GM12878 (cell line): ENCODE data around the gene SNAP47. TPM values are rescaled to one million over a fixed set of nuclear protein-coding genes. Genes with fewer than 3 reads are reported as not detected.
A peak's percentile ranks its signal among the peaks of the same experiment; 100 is the strongest.

ENCODE experiments used
- ASH2L ChIP-seq: fragments of 300-600, 200-600 bp; sonication (generic); IDR thresholded peaks from 2 replicates; pipeline ENCODE4 v1.6.1; 2017; ENCODE audit warnings: low read depth, mild to moderate bottlenecking, borderline replicate concordance
- ATF3 ChIP-seq: IDR thresholded peaks from 2 replicates; pipeline ENCODE4 v1.6.1; 2011; ENCODE audit warnings: low read depth, mild to moderate bottlenecking, low read length, moderate library complexity, borderline replicate concordance; ENCODE audit errors: extremely low read depth
- BCL11A ChIP-seq: IDR thresholded peaks from 2 replicates; pipeline ENCODE4 v1.6.1; 2011; ENCODE audit warnings: low read depth, low read length
- BCL3 ChIP-seq: IDR thresholded peaks from 2 replicates; pipeline ENCODE4 v1.6.1; 2011; ENCODE audit warnings: borderline replicate concordance, low read depth, mild to moderate bottlenecking, moderate library complexity, low read length; ENCODE audit not compliant: insufficient read depth, poor library complexity, severe bottlenecking
- CBX3 ChIP-seq: fragments of 200-600 bp; sonication (generic); IDR thresholded peaks from 2 replicates; pipeline ENCODE4 v1.6.1; 2016; ENCODE audit warnings: low read depth, borderline replicate concordance
- CHD2 ChIP-seq: IDR thresholded peaks from 2 replicates; pipeline ENCODE4 v1.6.1; 2011; ENCODE audit warnings: low read depth, low read length, improper control_type of control experiment, borderline replicate concordance
- CREB1 ChIP-seq: IDR thresholded peaks from 2 replicates; pipeline ENCODE4 v1.6.1; 2012; ENCODE audit warnings: low read depth, mild to moderate bottlenecking, inconsistent platforms
- CREM ChIP-seq: IDR thresholded peaks from 2 replicates; pipeline ENCODE4 v1.6.1; 2014; ENCODE audit warnings: antibody characterized with exemption, low read depth
- E2F8 ChIP-seq: fragments of 450-650 bp; IDR thresholded peaks from 2 replicates; pipeline ENCODE4 v1.6.1; 2018; ENCODE audit warnings: mild to moderate bottlenecking, low read depth, moderate library complexity; ENCODE audit not compliant: partially characterized antibody
- FOS ChIP-seq: IDR thresholded peaks from 3 replicates; pipeline ENCODE4 v1.6.1; 2011; ENCODE audit warnings: borderline replicate concordance; ENCODE audit not compliant: insufficient read length; ENCODE audit errors: extremely low read depth
- FOXM1 ChIP-seq: IDR thresholded peaks from 2 replicates; pipeline ENCODE4 v1.6.1; 2012; ENCODE audit warnings: low read depth, mild to moderate bottlenecking, inconsistent platforms, low read length, moderate library complexity
- IKZF2 ChIP-seq, 2 experiments: fragments of 450-650 bp; IDR thresholded peaks; 2 replicates each; pipeline ENCODE4 v1.6.1; 2017; ENCODE audit warnings: mild to moderate bottlenecking in 2 of 2, moderate library complexity in 2 of 2
- RUNX3 ChIP-seq: IDR thresholded peaks from 2 replicates; pipeline ENCODE4 v1.6.1; 2012; ENCODE audit warnings: low read length, inconsistent platforms
- SIX5 ChIP-seq: IDR thresholded peaks from 2 replicates; pipeline ENCODE4 v1.6.1; 2011; ENCODE audit warnings: mild to moderate bottlenecking, low read depth, low read length, moderate library complexity; ENCODE audit not compliant: severe bottlenecking
- SREBF1 ChIP-seq: IDR thresholded peaks from 2 replicates; pipeline ENCODE4 v1.6.1; 2012; ENCODE audit warnings: mild to moderate bottlenecking, low read length
- TCF12 ChIP-seq: IDR thresholded peaks from 2 replicates; pipeline ENCODE4 v1.6.1; 2011; ENCODE audit warnings: low read depth, mild to moderate bottlenecking, low read length
- TCF7 ChIP-seq: IDR thresholded peaks from 2 replicates; pipeline ENCODE4 v1.6.1; 2014; ENCODE audit warnings: antibody characterized with exemption, borderline replicate concordance
- YY1 ChIP-seq: IDR thresholded peaks from 2 replicates; pipeline ENCODE4 v1.6.1; 2011; ENCODE audit warnings: low read depth, mild to moderate bottlenecking, low read length
- ZBTB11 ChIP-seq: fragments of 450-650 bp; formaldehyde crosslinking; IDR thresholded peaks from 2 replicates; pipeline ENCODE4 v1.5.0; 2022; ENCODE audit warnings: mild to moderate bottlenecking, missing genetic modification characterization
- ZNF24 ChIP-seq: fragments of 450-650 bp; IDR thresholded peaks from 2 replicates; pipeline ENCODE4 v1.6.1; 2017; ENCODE audit warnings: antibody characterized with exemption, mild to moderate bottlenecking
- ZNF384 ChIP-seq: IDR thresholded peaks from 2 replicates; pipeline ENCODE4 v1.6.1; 2012; ENCODE audit warnings: low read depth, mild to moderate bottlenecking, low read length, improper control_type of control experiment, borderline replicate concordance
- ZNF622 ChIP-seq: fragments of 450-650 bp; IDR thresholded peaks from 2 replicates; pipeline ENCODE4 v1.6.1; 2017; ENCODE audit warnings: mild to moderate bottlenecking, inconsistent platforms
- polyA plus RNA-seq, 11 experiments: library from polyadenylated mRNA; depleted of rRNA in 4 of 11; unstranded in 6 of 11; stranded (reverse) in 5 of 11; fragments of >200 nt; fragmentation: Nextera tagmentation in 4 of 11; fragmentation: Illumina TruSeq in 1 of 11; extraction: Ambion mirVana in 4 of 11; extraction: Trizol in 1 of 11; gene quantifications; 1 replicate in 1 of 11; 2 replicates in 10 of 11; pipeline versions ENCODE4 v1.2.1 to v1.2.3, GENCODE V29; 2011 to 2016; ENCODE audit warnings: inconsistent platforms in 2 of 11, missing spikeins in 2 of 11, low read depth in 1 of 11
- total RNA-seq, 4 experiments: library from RNA; depleted of rRNA in 3 of 4; stranded (reverse); fragments of >200 nt in 3 of 4; fragmentation: Illumina TruSeq in 1 of 4; extraction: Trizol in 1 of 4; gene quantifications; 2 replicates each; pipeline versions ENCODE4 v1.2.1 to v1.2.3, GENCODE V29; 2013 to 2021
- TF ChIP-seq, protein P1 (sequence below): IDR thresholded peaks from 2 replicates; pipeline ENCODE4 v1.6.1; 2011; ENCODE audit warnings: low read depth, low read length, improper control_type of control experiment, borderline replicate concordance

The SNAP47 gene
- total and polyA plus RNA-seq, 10 of the 15 experiments (the other 5 are each of a cell fraction or from before 2014, with no cell fraction given), result 1.3 to 39.6 (median 25.2) TPM

DNA sequence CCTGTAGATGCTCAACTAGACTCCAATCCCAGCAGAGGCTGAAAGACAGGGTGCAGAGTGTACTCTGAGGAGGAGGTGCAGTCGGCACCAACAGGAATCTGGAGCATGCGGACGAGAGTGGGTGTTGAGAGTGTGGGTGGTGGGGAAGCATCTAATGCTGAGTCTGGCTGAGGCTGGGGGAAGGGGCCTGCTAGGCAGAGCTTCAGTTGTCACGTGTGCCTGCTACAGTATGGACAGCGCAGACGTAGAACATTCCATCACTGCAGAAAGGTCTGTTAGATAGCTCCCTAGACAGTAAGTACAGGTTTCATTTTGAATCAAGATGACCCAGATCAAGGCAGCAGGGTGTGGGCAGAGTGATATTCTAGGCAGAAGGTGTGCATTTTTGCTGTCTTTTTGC is 23.1 kb downstream of the SNAP47 start (continued):
- TF ChIP-seq SIX5 (no peak), ZNF24 (no peak), CREB1 (peak; percentile 36; the same call in 1 of the 2 replicates), ZBTB11 (CRISPR knock-in tag) (no peak), ZNF622 (no peak), E2F8 (no peak), ATF3 (no peak), FOS (no peak), RUNX3 (peak; percentile 68), CBX3 (no peak), TCF7 (0 out of 2 replicates have a peak, but pooled peaks have one; percentile 39), CREM (peak; percentile 67), TCF12 (no peak), FOXM1 (0 out of 2 replicates have a peak, but pooled peaks have one; percentile 20), CHD2 (no peak), IKZF2 (IDR thresholded peaks at IDR 0.05) (no peak), YY1 (no peak), ASH2L (no peak), BCL11A (no peak), ZNF384 (no peak), BCL3 (no peak), SREBF1 (no peak)
- TF ChIP-seq, protein P1, sequence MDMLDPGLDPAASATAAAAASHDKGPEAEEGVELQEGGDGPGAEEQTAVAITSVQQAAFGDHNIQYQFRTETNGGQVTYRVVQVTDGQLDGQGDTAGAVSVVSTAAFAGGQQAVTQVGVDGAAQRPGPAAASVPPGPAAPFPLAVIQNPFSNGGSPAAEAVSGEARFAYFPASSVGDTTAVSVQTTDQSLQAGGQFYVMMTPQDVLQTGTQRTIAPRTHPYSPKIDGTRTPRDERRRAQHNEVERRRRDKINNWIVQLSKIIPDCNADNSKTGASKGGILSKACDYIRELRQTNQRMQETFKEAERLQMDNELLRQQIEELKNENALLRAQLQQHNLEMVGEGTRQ, result no peak; the same call in 1 of the 2 replicates
